Endothelial cell of umbilical vein (primary cell): Measurements from ENCODE around the gene DHRS7B. TPM values are rescaled to one million over a fixed set of nuclear protein-coding genes. Genes with fewer than 3 reads are reported as not detected.

ENCODE experiments used
- BruUV-seq: library from RNA; stranded (reverse); fragments of 400-500 nt; replicated peaks from 2 replicates; lab custom pipeline; 2021; lab: Mats Ljungman, UMichigan
- CTCF ChIA-PET: fragments of 300-600, 350-600 bp; sonication (Branson Sonifier 250); formaldehyde crosslinking; loops from one replicate; lab custom pipeline; 2021; ENCODE audit warnings: antibody characterized with exemption, inconsistent platforms; lab: Charles Lee
- POLR2A ChIA-PET: fragments of 300-600, 350-600 bp; sonication (Branson Sonifier 250); formaldehyde crosslinking; loops from one replicate; lab custom pipeline; 2021; ENCODE audit warnings: antibody characterized with exemption, inconsistent platforms; lab: Charles Lee
- DNase-seq: peaks from one replicate; pipeline ENCODE4 v3.0.0-alpha.2; 2011; ENCODE audit warnings: low read depth, low spot score
- FAIRE-seq: peaks from 2 replicates; lab custom pipeline; 2011; peaks lifted over from hg19 to GRCh38; lab: Jason Lieb, UNC
- H2AFZ ChIP-seq: 2 replicates; pipeline ENCODE4 v1.6.0; 2012; ENCODE audit warnings: low read depth, low read length, control low read depth, inconsistent platforms
- H3K27ac ChIP-seq: 2 replicates; pipeline ENCODE4 v1.5.1; 2011; ENCODE audit warnings: low read depth, mild to moderate bottlenecking, control low read depth, low read length, moderate library complexity; ENCODE audit not compliant: insufficient read depth
- H3K27me3 ChIP-seq, 2 experiments: 2 replicates each; pipeline versions ENCODE4 v1.6.0 to v1.6.1; 2011; ENCODE audit warnings: low read length in 2 of 2, mixed read lengths in 1 of 2; ENCODE audit not compliant: control insufficient read depth in 2 of 2, insufficient read depth in 2 of 2
- H3K36me3 ChIP-seq, 2 experiments: 2 replicates in 1 of 2; 3 replicates in 1 of 2; pipeline ENCODE4 v1.5.1; 2011; ENCODE audit warnings: low read length in 2 of 2, mild to moderate bottlenecking in 1 of 2, moderate library complexity in 1 of 2; ENCODE audit not compliant: control insufficient read depth in 2 of 2, insufficient read depth in 2 of 2; ENCODE audit errors: extremely low read depth in 1 of 2
- H3K4me1 ChIP-seq: 3 replicates; pipeline ENCODE4 v1.5.1; 2011; ENCODE audit warnings: mild to moderate bottlenecking, low read length; ENCODE audit not compliant: control insufficient read depth, insufficient read depth; ENCODE audit errors: extremely low read depth
- H3K4me2 ChIP-seq: 2 replicates; pipeline ENCODE4 v1.6.1; 2011; ENCODE audit warnings: low read length, control low read depth, mixed read lengths; ENCODE audit not compliant: insufficient read depth
- H3K4me3 ChIP-seq, 3 experiments: fragments of 200-600 bp in 1 of 3; sonication (generic), shearing (Covaris generic) in 1 of 3; replicated peaks in 1 of 3; 2 replicates each; pipeline ENCODE4 v1.5.1; 2011 to 2016; ENCODE audit warnings: control low read depth in 3 of 3, low read length in 3 of 3, mild to moderate bottlenecking in 2 of 3, inconsistent platforms in 1 of 3, low read depth in 1 of 3, moderate library complexity in 1 of 3; ENCODE audit not compliant: insufficient read depth in 1 of 3
- H3K79me2 ChIP-seq: 2 replicates; pipeline ENCODE4 v1.6.0; 2012; ENCODE audit warnings: low read length, inconsistent platforms; ENCODE audit not compliant: control insufficient read depth, insufficient read depth
- H3K9ac ChIP-seq: replicated peaks from 2 replicates; pipeline ENCODE3; 2011; ENCODE audit warnings: low read length, control low read depth; ENCODE audit not compliant: insufficient read depth; ENCODE audit errors: extremely low read depth
- H3K9me1 ChIP-seq: replicated peaks from 3 replicates; pipeline ENCODE4 v1.6.0; 2011; ENCODE audit warnings: mild to moderate bottlenecking, low read length; ENCODE audit not compliant: control insufficient read depth, insufficient read depth; ENCODE audit errors: extremely low read depth
- H3K9me3 ChIP-seq: replicated peaks from 2 replicates; pipeline ENCODE4 v1.5.1; 2012; ENCODE audit warnings: low read length, inconsistent platforms; ENCODE audit not compliant: control insufficient read depth, insufficient read depth
- H4K20me1 ChIP-seq: replicated peaks from 2 replicates; pipeline ENCODE3; 2011; ENCODE audit warnings: mild to moderate bottlenecking, low read length; ENCODE audit not compliant: control insufficient read depth, insufficient read depth; ENCODE audit errors: extremely low read depth
- EZH2 ChIP-seq: IDR thresholded peaks from 2 replicates; pipeline ENCODE4 v1.6.1; 2012; ENCODE audit warnings: borderline replicate concordance, low read depth, mild to moderate bottlenecking, moderate library complexity, low read length, inconsistent platforms; ENCODE audit not compliant: severe bottlenecking
- FOS ChIP-seq: IDR thresholded peaks from 2 replicates; pipeline ENCODE4 v1.6.1; 2011; ENCODE audit warnings: mild to moderate bottlenecking, low read length, moderate library complexity, borderline replicate concordance; ENCODE audit not compliant: insufficient read depth
- GATA2 ChIP-seq: IDR thresholded peaks from 2 replicates; pipeline ENCODE4 v1.7.0; 2011; ENCODE audit warnings: low read depth, mild to moderate bottlenecking, moderate library complexity, mixed read lengths, low read length; ENCODE audit not compliant: insufficient read length, insufficient read depth
- JUN ChIP-seq: IDR thresholded peaks from 2 replicates; pipeline ENCODE4 v1.6.1; 2011; ENCODE audit warnings: borderline replicate concordance, low read depth; ENCODE audit not compliant: insufficient read length, insufficient read depth
- MYC ChIP-seq: IDR thresholded peaks from one replicate; pipeline ENCODE4 v1.6.1; 2011; ENCODE audit warnings: mild to moderate bottlenecking, low read depth, low read length
- POLR2A ChIP-seq: IDR thresholded peaks from 2 replicates; pipeline ENCODE4 v1.6.1; 2012; ENCODE audit warnings: low read depth, mild to moderate bottlenecking, control low read depth, low read length
- POLR2AphosphoS5 ChIP-seq: IDR thresholded peaks from 2 replicates; pipeline ENCODE4 v1.6.1; 2012; ENCODE audit warnings: low read depth, mild to moderate bottlenecking, control low read depth, low read length, moderate library complexity; ENCODE audit not compliant: insufficient read depth
- dilution Hi-C: fragments of 300-500 bp; cut with MboI; formaldehyde crosslinking; loops from one replicate; pipeline ENCODE4 v1.15.0; 2019; ENCODE audit warnings: low sequenced_read_pairs; ENCODE audit not compliant: extremely low pct_ligation_motif_present
- intact Hi-C: fragments of 100-400 bp; cut with micrococcal nuclease; formaldehyde crosslinking; loops from one replicate; pipeline ENCODE4 v1.10.0; 2022
- polyA plus RNA-seq, 4 experiments: library from polyadenylated mRNA; depleted of rRNA in 3 of 4; stranded (reverse) in 3 of 4; unstranded in 1 of 4; fragments of >200 nt; gene quantifications; 2 replicates each; pipeline versions ENCODE4 v1.2.1 to v1.2.3, GENCODE V29; 2011 to 2012; ENCODE audit warnings: missing spikeins in 1 of 4
- total RNA-seq: library from RNA; stranded (reverse); gene quantifications from 2 replicates; pipeline ENCODE4 v1.2.3, GENCODE V29; 2021
- TF ChIP-seq, protein P1 (sequence below): IDR thresholded peaks from 2 replicates; pipeline ENCODE4 v1.6.1; 2011; ENCODE audit not compliant: insufficient read depth, insufficient read length
- TF ChIP-seq, protein P2 (sequence below), 2 donors: IDR thresholded peaks; 1 replicate in 1 of 2; 2 replicates in 1 of 2; pipeline ENCODE4 v1.5.1; 2011; ENCODE audit warnings: low read length in 2 of 2, mild to moderate bottlenecking in 2 of 2, moderate library complexity in 2 of 2, control low read depth in 1 of 2, inconsistent platforms in 1 of 2, low read depth in 1 of 2; ENCODE audit not compliant: insufficient read depth in 1 of 2; ENCODE audit errors: extremely low read depth in 1 of 2

Gene DHRS7B
- total and polyA plus RNA-seq, 2 donors (not counting 3 experiments of a cell fraction or from before 2014, with no cell fraction given), result 14.0 to 28.1 TPM

DNA sequence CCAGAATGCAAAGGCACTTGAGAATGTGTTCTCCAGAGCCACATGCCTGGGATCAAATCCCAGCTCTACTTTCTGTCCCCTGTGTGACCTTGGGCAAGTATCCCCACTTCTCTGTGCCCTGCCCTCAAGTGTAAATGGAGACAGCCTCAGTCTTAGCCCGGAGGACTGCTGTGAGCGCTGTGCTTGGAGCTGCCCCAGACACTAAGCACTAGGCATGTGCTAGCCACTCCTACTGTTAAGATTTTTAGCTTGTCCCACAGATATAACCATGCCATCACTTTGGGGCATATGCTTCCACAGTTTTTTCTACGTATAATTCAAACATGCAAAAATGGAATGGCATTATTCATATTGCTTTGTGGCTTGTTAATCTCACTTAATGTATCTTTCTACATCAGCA, 57.8 kb downstream of the DHRS7B start:
- CTCF ChIA-PET, result interaction anchor here (1.0 kb wide), 1 partner anchor 56 kb away, joined by 3 read pairs; no protein-coding TSS in a partner anchor
- Histone ChIP-seq H3K79me2 (no peaks in the 10 kb centered on the region), H3K27ac (no peak overlapping the region), H3K27me3 (no peaks in the 10 kb centered on the region), H3K4me3 (no peak overlapping the region), H3K36me3 (peaks cover 0 to 3% of the 10 kb centered on the region in 2 experiments), H3K4me2 (no peak overlapping the region), H4K20me1 (no peaks in the 10 kb centered on the region), H2AFZ (no peak overlapping the region), H3K9ac (no peak overlapping the region), H3K9me1 (no peaks in the 10 kb centered on the region), H3K9me3 (no peaks in the 10 kb centered on the region), H3K4me1 (peaks cover 16% of the 10 kb centered on the region)
- intact Hi-C loops (no loop called here), dilution Hi-C loops (no loop called here)
- BruUV-seq, result no TSS peak
- DNase-seq (no peak), FAIRE-seq (no peak)
- TF ChIP-seq JUN, result no peak
- TF ChIP-seq, protein P1, sequence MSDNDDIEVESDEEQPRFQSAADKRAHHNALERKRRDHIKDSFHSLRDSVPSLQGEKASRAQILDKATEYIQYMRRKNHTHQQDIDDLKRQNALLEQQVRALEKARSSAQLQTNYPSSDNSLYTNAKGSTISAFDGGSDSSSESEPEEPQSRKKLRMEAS, result no peak
- TF ChIP-seq, protein P2, sequence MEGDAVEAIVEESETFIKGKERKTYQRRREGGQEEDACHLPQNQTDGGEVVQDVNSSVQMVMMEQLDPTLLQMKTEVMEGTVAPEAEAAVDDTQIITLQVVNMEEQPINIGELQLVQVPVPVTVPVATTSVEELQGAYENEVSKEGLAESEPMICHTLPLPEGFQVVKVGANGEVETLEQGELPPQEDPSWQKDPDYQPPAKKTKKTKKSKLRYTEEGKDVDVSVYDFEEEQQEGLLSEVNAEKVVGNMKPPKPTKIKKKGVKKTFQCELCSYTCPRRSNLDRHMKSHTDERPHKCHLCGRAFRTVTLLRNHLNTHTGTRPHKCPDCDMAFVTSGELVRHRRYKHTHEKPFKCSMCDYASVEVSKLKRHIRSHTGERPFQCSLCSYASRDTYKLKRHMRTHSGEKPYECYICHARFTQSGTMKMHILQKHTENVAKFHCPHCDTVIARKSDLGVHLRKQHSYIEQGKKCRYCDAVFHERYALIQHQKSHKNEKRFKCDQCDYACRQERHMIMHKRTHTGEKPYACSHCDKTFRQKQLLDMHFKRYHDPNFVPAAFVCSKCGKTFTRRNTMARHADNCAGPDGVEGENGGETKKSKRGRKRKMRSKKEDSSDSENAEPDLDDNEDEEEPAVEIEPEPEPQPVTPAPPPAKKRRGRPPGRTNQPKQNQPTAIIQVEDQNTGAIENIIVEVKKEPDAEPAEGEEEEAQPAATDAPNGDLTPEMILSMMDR (IDR thresholded peaks at IDR 0.05; ENCODE audit: extremely low read depth in 1 of 2, insufficient read depth in 1 of 2, low read depth in 1 of 2, low read length in 2 of 2), result no peak
- POLR2A ChIA-PET, result no interaction called here

DNA sequence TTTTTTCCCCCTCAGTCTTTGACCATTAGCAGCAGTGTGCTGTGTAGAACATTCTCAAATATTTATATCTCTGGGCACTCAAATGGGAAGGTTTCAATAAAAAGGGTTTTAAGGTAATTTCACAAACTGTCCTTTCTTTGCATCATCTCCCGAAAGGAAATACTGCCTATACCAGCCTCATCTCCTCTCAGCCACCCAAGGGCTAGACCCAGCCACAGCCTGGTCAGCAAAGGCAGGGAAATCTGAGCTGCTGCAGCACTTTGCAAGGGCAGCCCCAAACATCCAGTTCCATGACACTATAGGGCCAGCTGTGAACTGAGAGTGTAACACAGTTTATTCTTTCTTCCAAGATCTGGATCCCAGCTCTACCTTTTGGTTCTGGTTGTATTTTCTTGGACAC, 58.3 kb downstream of the DHRS7B start:
- no TSS peak for BruUV-seq

More for the DNA sequence above, 58.3 kb downstream of the DHRS7B start:
- intact Hi-C loops (no loop called here), dilution Hi-C loops (no loop called here)
- Histone ChIP-seq H2AFZ (no peak overlapping the region), H4K20me1 (no peaks in the 10 kb centered on the region), H3K27ac (no peak overlapping the region), H3K4me1 (peaks cover 16% of the 10 kb centered on the region), H3K79me2 (no peaks in the 10 kb centered on the region), H3K9ac (no peak overlapping the region), H3K4me3 (no peak overlapping the region), H3K9me1 (no peaks in the 10 kb centered on the region), H3K36me3 (peaks cover 0 to 3% of the 10 kb centered on the region in 2 experiments), H3K27me3 (no peaks in the 10 kb centered on the region), H3K9me3 (no peaks in the 10 kb centered on the region), H3K4me2 (no peak overlapping the region)
- ChIA-PET CTCF (interaction anchor here (1.0 kb wide), 1 partner anchor 56 kb away, joined by 3 read pairs; no protein-coding TSS in a partner anchor), POLR2A (no interaction called here)
- DNase-seq, result no peak
- TF ChIP-seq FOS (no peak), POLR2A (no peak), MYC (no peak), JUN (no peak), EZH2 (no peak), GATA2 (no peak), POLR2AphosphoS5 (no peak)
- TF ChIP-seq, protein P2 (IDR thresholded peaks at IDR 0.05; ENCODE audit: extremely low read depth in 1 of 2, insufficient read depth in 1 of 2, low read depth in 1 of 2, low read length in 2 of 2), result no peak
- TF ChIP-seq, protein P1, result no peak
- no peak for FAIRE-seq
